HepG2 (cell line): ENCODE data around the gene TEF. TPM values are rescaled to one million over a fixed set of nuclear protein-coding genes. Genes with fewer than 3 reads are reported as not detected.

ENCODE experiments used
- HINFP ChIP-seq: sonication (generic); formaldehyde crosslinking; IDR thresholded peaks from 2 replicates; pipeline ENCODE4 v1.4.0; 2020; ENCODE audit warnings: low read depth, mild to moderate bottlenecking, missing genetic modification reagents
- NAIF1 ChIP-seq: sonication (generic); formaldehyde crosslinking; IDR thresholded peaks from 2 replicates; pipeline ENCODE4 v1.5.0; 2020; ENCODE audit warnings: mild to moderate bottlenecking, missing genetic modification reagents, borderline replicate concordance
- NR2F1 ChIP-seq, 2 experiments: fragments of 450-650 bp in 1 of 2; formaldehyde crosslinking in 1 of 2; IDR thresholded peaks; 2 replicates each; pipeline versions ENCODE4 v1.5.0 to v1.6.1; 2016 to 2020; ENCODE audit warnings: mild to moderate bottlenecking in 1 of 2, missing compliant biosample characterization in 1 of 2, missing genetic modification reagents in 1 of 2, moderate library complexity in 1 of 2
- SKI ChIP-seq: fragments of 450-650 bp; IDR thresholded peaks from one replicate; pipeline ENCODE4 v1.6.1; 2018; ENCODE audit warnings: mild to moderate bottlenecking; ENCODE audit not compliant: partially characterized antibody
- TSC22D2 ChIP-seq: sonication (generic); formaldehyde crosslinking; IDR thresholded peaks from 2 replicates; pipeline ENCODE4 v1.5.1; 2020; ENCODE audit warnings: missing genetic modification reagents, mild to moderate bottlenecking, borderline replicate concordance
- ZKSCAN1 ChIP-seq: fragments of 150-350 bp; IDR thresholded peaks from 2 replicates; pipeline ENCODE4 v1.6.1; 2014; ENCODE audit warnings: low read length
- ZNF275 ChIP-seq: sonication (generic); formaldehyde crosslinking; IDR thresholded peaks from 2 replicates; pipeline ENCODE4 v1.8.0; 2022; ENCODE audit warnings: missing genetic modification reagents, mild to moderate bottlenecking, inconsistent platforms, borderline replicate concordance
- ZSCAN30 ChIP-seq: sonication (generic); formaldehyde crosslinking; IDR thresholded peaks from 2 replicates; pipeline ENCODE4 v1.5.0; 2020; ENCODE audit warnings: mild to moderate bottlenecking, missing genetic modification reagents
- ZXDC ChIP-seq: sonication (generic); formaldehyde crosslinking; IDR thresholded peaks from 2 replicates; pipeline ENCODE4 v1.5.0; 2020; ENCODE audit warnings: mild to moderate bottlenecking, missing genetic modification reagents
- polyA plus RNA-seq, 8 experiments: library from polyadenylated mRNA; depleted of rRNA in 3 of 8; stranded (reverse) in 7 of 8; unstranded in 1 of 8; fragments of >200 nt; fragmentation: Illumina TruSeq in 4 of 8; extraction: Trizol in 4 of 8; gene quantifications; 2 replicates each; pipeline versions ENCODE4 v1.2.1 to v1.2.3, GENCODE V29; 2011 to 2016; ENCODE audit warnings: low read depth in 4 of 8, missing spikeins in 1 of 8, mixed read lengths in 1 of 8; ENCODE audit not compliant: insufficient read depth in 1 of 8
- small RNA-seq, 3 experiments: library from RNA; depleted of rRNA; stranded (forward); fragments of <200 nt; gene quantifications; one replicate each; pipeline ENCODE3, GENCODE V24; 2012; ENCODE audit warnings: low read depth in 2 of 3, low replicate concordance in 1 of 3; ENCODE audit not compliant: insufficient read length in 3 of 3, insufficient read depth in 2 of 3
- total RNA-seq, 5 experiments: library from RNA; depleted of rRNA; stranded (reverse); fragments of >200 nt; fragmentation: Illumina TruSeq; extraction: Trizol; gene quantifications; 2 replicates each; pipeline ENCODE4 v1.2.3, GENCODE V29; 2016; ENCODE audit warnings: low read depth in 1 of 5

TEF gene
- total and polyA plus RNA-seq, 2 of the 13 experiments (the other 11 are each of a cell fraction or from before 2014, with no cell fraction given): 7.6 to 11.2 TPM

GRCh38 chr22:41448189-41448808, 66.6 kb downstream of the TEF start (continued):
- no peak for TF ChIP-seq ZXDC (CRISPR knock-in tag)
- TF ChIP-seq NAIF1 (CRISPR knock-in tag): no peak
- peak; percentile 40 for TF ChIP-seq SKI
- TF ChIP-seq TSC22D2 (CRISPR knock-in tag): no peak
- peak; percentile 24; the same call in 1 of the 2 replicates for TF ChIP-seq HINFP (CRISPR knock-in tag)
- TF ChIP-seq ZKSCAN1: no peak
- no peak for TF ChIP-seq ZSCAN30 (CRISPR knock-in tag)
- no peak for TF ChIP-seq ZNF275 (CRISPR knock-in tag)
- no peak for TF ChIP-seq NR2F1 (CRISPR knock-in tag; IDR thresholded peaks at IDR 0.05)

Small RNAs within 50 kb of the gene (small RNA-seq; reads per million reads assigned to genes)
- gene RNU6-495P: 0 reads per million in 3 experiments

Other genes starting within 250 kb of the TEF start
- 33.7 and 37.6 TPM in 2 replicates for gene L3MBTL2, start 176.6 kb upstream of the TEF start, total RNA-seq (2016; rRNA removed; fragmentation: Illumina TruSeq; extraction: Trizol)
- gene L3MBTL2, start 176.6 kb upstream of the TEF start, polyA plus RNA-seq (2011; rRNA removed): 13.8 and 15.2 TPM in 2 replicates
- gene CHADL, start 141.0 kb upstream of the TEF start, total RNA-seq (2016; rRNA removed; fragmentation: Illumina TruSeq; extraction: Trizol): 2.9 and 8.1 TPM in 2 replicates
- gene CHADL, start 141.0 kb upstream of the TEF start, polyA plus RNA-seq (2011; rRNA removed): 2.8 and 6.1 TPM in 2 replicates
- 71.7 and 83.9 TPM in 2 replicates for gene RANGAP1, start 95.8 kb upstream of the TEF start, total RNA-seq (2016; rRNA removed; fragmentation: Illumina TruSeq; extraction: Trizol)
- 51.8 and 53.8 TPM in 2 replicates for gene RANGAP1, start 95.8 kb upstream of the TEF start, polyA plus RNA-seq (2011; rRNA removed)
- 30.6 and 37.2 TPM in 2 replicates for gene ZC3H7B, start 80.4 kb upstream of the TEF start, total RNA-seq (2016; rRNA removed; fragmentation: Illumina TruSeq; extraction: Trizol)
- gene ZC3H7B, start 80.4 kb upstream of the TEF start, polyA plus RNA-seq (2011; rRNA removed): 26.4 and 36.2 TPM in 2 replicates
- 13.7 and 16.7 TPM in 2 replicates for gene TOB2, start 64.9 kb downstream of the TEF start, total RNA-seq (2016; rRNA removed; fragmentation: Illumina TruSeq; extraction: Trizol)
- 12.2 and 14.3 TPM in 2 replicates for gene TOB2, start 64.9 kb downstream of the TEF start, polyA plus RNA-seq (2011; rRNA removed)
- 105 and 154 TPM in 2 replicates for gene PHF5A, start 86.8 kb downstream of the TEF start, total RNA-seq (2016; rRNA removed; fragmentation: Illumina TruSeq; extraction: Trizol)
- gene PHF5A, start 86.8 kb downstream of the TEF start, polyA plus RNA-seq (2011; rRNA removed): 50.7 and 56.6 TPM in 2 replicates
- 39.3 and 45.6 TPM in 2 replicates for gene ACO2, start 87.2 kb downstream of the TEF start, total RNA-seq (2016; rRNA removed; fragmentation: Illumina TruSeq; extraction: Trizol)
- 19.2 and 19.4 TPM in 2 replicates for gene ACO2, start 87.2 kb downstream of the TEF start, polyA plus RNA-seq (2011; rRNA removed)
- 28.6 and 30.3 TPM in 2 replicates for gene POLR3H, start 162.5 kb downstream of the TEF start, total RNA-seq (2016; rRNA removed; fragmentation: Illumina TruSeq; extraction: Trizol)
- gene POLR3H, start 162.5 kb downstream of the TEF start, polyA plus RNA-seq (2011; rRNA removed): 10.3 and 11.2 TPM in 2 replicates
- gene CSDC2, start 179.1 kb downstream of the TEF start, total RNA-seq (2016; rRNA removed; fragmentation: Illumina TruSeq; extraction: Trizol): 0.11 and 0.17 TPM in 2 replicates
- gene CSDC2, start 179.1 kb downstream of the TEF start, polyA plus RNA-seq (2011; rRNA removed): 0.26 and 0.47 TPM in 2 replicates
- gene PMM1, start 207.9 kb downstream of the TEF start, total RNA-seq (2016; rRNA removed; fragmentation: Illumina TruSeq; extraction: Trizol): 17.8 and 23.0 TPM in 2 replicates
- gene PMM1, start 207.9 kb downstream of the TEF start, polyA plus RNA-seq (2011; rRNA removed): 95.6 and 100 TPM in 2 replicates
- gene DESI1, start 239.1 kb downstream of the TEF start, total RNA-seq (2016; rRNA removed; fragmentation: Illumina TruSeq; extraction: Trizol): 19.3 and 21.6 TPM in 2 replicates
- 29.2 and 34.2 TPM in 2 replicates for gene DESI1, start 239.1 kb downstream of the TEF start, polyA plus RNA-seq (2011; rRNA removed)
- gene XRCC6, start 239.4 kb downstream of the TEF start, total RNA-seq (2016; rRNA removed; fragmentation: Illumina TruSeq; extraction: Trizol): 625 and 944 TPM in 2 replicates
- gene XRCC6, start 239.4 kb downstream of the TEF start, polyA plus RNA-seq (2011; rRNA removed): 109 and 124 TPM in 2 replicates